Panc1 (cell line): Measurements from ENCODE around the gene LAMB4. TPM values are rescaled to one million over a fixed set of nuclear protein-coding genes. Genes with fewer than 3 reads are reported as not detected.

Experiments used
- ATAC-seq: fragments of 200-7000 bp; cut with Tn5 transposase; 2 replicates; pipeline ENCODE4 v1.9.1; 2020; ENCODE audit warnings: mild to moderate bottlenecking, moderate library complexity
- BruUV-seq: library from RNA; stranded (reverse); fragments of 400-500 nt; replicated peaks from 2 replicates; lab custom pipeline; 2021; lab: Mats Ljungman, UMichigan
- CTCF ChIA-PET: fragments of 300-600 bp; sonication (Branson Sonifier 250); formaldehyde crosslinking; loops from one replicate; lab custom pipeline; 2022; ENCODE audit warnings: antibody characterized with exemption; lab: Charles Lee
- POLR2A ChIA-PET: fragments of 300-600 bp; sonication (Branson Sonifier 250); formaldehyde crosslinking; loops from one replicate; lab custom pipeline; 2022; ENCODE audit warnings: antibody characterized with exemption; lab: Charles Lee
- DNase-seq: peaks from one replicate; pipeline ENCODE4 v3.0.0-alpha.2; 2010; ENCODE audit warnings: low read depth, low spot score
- H3K27ac ChIP-seq: 2 replicates; pipeline ENCODE4 v1.5.1; 2011; ENCODE audit warnings: mild to moderate bottlenecking, low read length, inconsistent platforms
- H3K27me3 ChIP-seq: fragments of 200-500 bp; sonication (Bioruptor generic); 2 replicates; pipeline ENCODE4 v1.6.0; 2014; ENCODE audit warnings: low read length, inconsistent platforms; ENCODE audit not compliant: control insufficient read depth, insufficient read depth
- H3K36me3 ChIP-seq: fragments of 200-500 bp; sonication (Bioruptor generic); 2 replicates; pipeline ENCODE4 v1.5.1; 2014; ENCODE audit warnings: inconsistent platforms, mild to moderate bottlenecking, low read length, moderate library complexity; ENCODE audit not compliant: control insufficient read depth, insufficient read depth
- H3K4me1 ChIP-seq: 2 replicates; pipeline ENCODE4 v1.5.1; 2011; ENCODE audit warnings: inconsistent platforms, mild to moderate bottlenecking, low read length, moderate library complexity; ENCODE audit not compliant: control insufficient read depth, insufficient read depth
- H3K4me3 ChIP-seq, 2 experiments: 2 replicates each; pipeline ENCODE4 v1.5.1; 2011 to 2012; ENCODE audit warnings: low read depth in 2 of 2, low read length in 2 of 2, mild to moderate bottlenecking in 2 of 2, inconsistent platforms in 1 of 2, moderate library complexity in 1 of 2
- H3K9me3 ChIP-seq: fragments of 200-500 bp; sonication (Bioruptor generic); 2 replicates; pipeline ENCODE4 v1.5.1; 2014; ENCODE audit warnings: low read depth, mild to moderate bottlenecking, inconsistent platforms, low read length, moderate library complexity; ENCODE audit not compliant: control insufficient read depth, insufficient read depth
- POLR2AphosphoS5 ChIP-seq: IDR thresholded peaks from 2 replicates; pipeline ENCODE4 v1.6.1; 2012; ENCODE audit warnings: mild to moderate bottlenecking, low read depth, low read length, moderate library complexity
- REST ChIP-seq, 2 experiments: IDR thresholded peaks; 2 replicates each; pipeline ENCODE4 v1.6.1; 2011 to 2012; ENCODE audit warnings: low read depth in 2 of 2, control low read depth in 1 of 2, low read length in 1 of 2, mild to moderate bottlenecking in 1 of 2, moderate library complexity in 1 of 2; ENCODE audit not compliant: insufficient read depth in 1 of 2
- SIN3A ChIP-seq: IDR thresholded peaks from 2 replicates; pipeline ENCODE4 v1.6.1; 2012; ENCODE audit warnings: low read depth, mild to moderate bottlenecking, low read length, moderate library complexity, borderline replicate concordance; ENCODE audit not compliant: insufficient read depth
- TCF7L2 ChIP-seq: IDR thresholded peaks from 2 replicates; pipeline ENCODE4 v1.6.1; 2011; ENCODE audit warnings: mild to moderate bottlenecking, low read depth, low read length, inconsistent platforms
- in situ Hi-C: cut with HindIII; loops from 2 replicates; pipeline ENCODE4 v1.10.0; 2016; ENCODE audit warnings: low sequenced_read_pairs, low pct_unique_long_range_greater_than_20kb
- intact Hi-C: fragments of 100-400 bp; cut with micrococcal nuclease; formaldehyde crosslinking; loops from one replicate; pipeline ENCODE4 v1.10.0; 2022; ENCODE audit not compliant: unreplicated experiment
- total RNA-seq: library from RNA; stranded (reverse); gene quantifications from one replicate; pipeline ENCODE4 v1.2.1, GENCODE V29; 2021; ENCODE audit not compliant: unreplicated experiment
- TF ChIP-seq, protein P1 (sequence below): fragments of 450-650 bp; IDR thresholded peaks from 2 replicates; pipeline ENCODE4 v1.5.1; 2017; ENCODE audit warnings: mild to moderate bottlenecking

LAMB4 gene
- total RNA-seq, 1 experiment from 2014 or later = not detected

- intact Hi-C loops = no loop called here
- no TSS peak for BruUV-seq
- no peaks in the 10 kb centered on the region for H3K9me3 ChIP-seq
- ChIA-PET CTCF (interaction anchor here (0.7 kb wide), 1 partner anchor 157 kb away, joined by 5 read pairs; no protein-coding TSS in a partner anchor), POLR2A (no interaction called here)
- DNase-seq = no peak
- H3K4me3 ChIP-seq = no peak overlapping the region
- H3K4me1 ChIP-seq = 0 out of 2 replicates have a peak, but pooled peaks cover 3% of the 10 kb centered on the region
- H3K27ac ChIP-seq = no peak overlapping the region
- in situ Hi-C loops = no loop called here
- no peak for ATAC-seq
- H3K27me3 ChIP-seq = no peaks in the 10 kb centered on the region
- TF ChIP-seq TCF7L2 = no peak
- TF ChIP-seq, protein P1, sequence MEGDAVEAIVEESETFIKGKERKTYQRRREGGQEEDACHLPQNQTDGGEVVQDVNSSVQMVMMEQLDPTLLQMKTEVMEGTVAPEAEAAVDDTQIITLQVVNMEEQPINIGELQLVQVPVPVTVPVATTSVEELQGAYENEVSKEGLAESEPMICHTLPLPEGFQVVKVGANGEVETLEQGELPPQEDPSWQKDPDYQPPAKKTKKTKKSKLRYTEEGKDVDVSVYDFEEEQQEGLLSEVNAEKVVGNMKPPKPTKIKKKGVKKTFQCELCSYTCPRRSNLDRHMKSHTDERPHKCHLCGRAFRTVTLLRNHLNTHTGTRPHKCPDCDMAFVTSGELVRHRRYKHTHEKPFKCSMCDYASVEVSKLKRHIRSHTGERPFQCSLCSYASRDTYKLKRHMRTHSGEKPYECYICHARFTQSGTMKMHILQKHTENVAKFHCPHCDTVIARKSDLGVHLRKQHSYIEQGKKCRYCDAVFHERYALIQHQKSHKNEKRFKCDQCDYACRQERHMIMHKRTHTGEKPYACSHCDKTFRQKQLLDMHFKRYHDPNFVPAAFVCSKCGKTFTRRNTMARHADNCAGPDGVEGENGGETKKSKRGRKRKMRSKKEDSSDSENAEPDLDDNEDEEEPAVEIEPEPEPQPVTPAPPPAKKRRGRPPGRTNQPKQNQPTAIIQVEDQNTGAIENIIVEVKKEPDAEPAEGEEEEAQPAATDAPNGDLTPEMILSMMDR = no peak
- TF ChIP-seq POLR2AphosphoS5 = no peak
- TF ChIP-seq SIN3A = no peak
- no peak for TF ChIP-seq REST (IDR thresholded peaks at IDR 0.05; ENCODE audit: insufficient read depth in 1 of 2, low read depth in 2 of 2, low read length in 1 of 2)
- no peaks in the 10 kb centered on the region for H3K36me3 ChIP-seq
Observed at GRCh38 chr7:108087778-108088177, 42.4 kb downstream of the LAMB4 start.

DNA sequence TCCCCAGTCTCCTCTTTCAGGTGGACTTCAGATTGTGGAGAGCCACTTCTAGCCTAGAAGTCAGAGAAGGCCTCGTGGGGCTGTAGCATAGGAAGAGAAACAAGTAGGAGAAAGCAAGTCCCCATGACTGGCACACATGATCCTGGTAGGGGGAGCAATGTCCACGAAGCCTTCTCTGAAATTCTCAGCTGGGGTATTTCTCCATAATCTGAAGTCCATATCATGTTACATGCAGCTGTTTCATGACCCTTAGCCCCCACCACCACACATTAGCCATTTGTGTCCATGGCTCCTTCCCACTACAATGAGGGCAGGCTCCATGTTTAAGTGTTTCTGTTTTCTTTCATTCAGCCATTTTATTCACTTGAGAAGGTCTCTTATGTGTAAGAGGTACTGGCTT is 43.2 kb downstream of the LAMB4 start:
- no TSS peak for BruUV-seq
- Histone ChIP-seq H3K27me3 (no peaks in the 10 kb centered on the region), H3K4me3 (no peak overlapping the region), H3K9me3 (no peaks in the 10 kb centered on the region), H3K27ac (no peak overlapping the region), H3K4me1 (0 out of 2 replicates have a peak, but pooled peaks cover 3% of the 10 kb centered on the region), H3K36me3 (no peaks in the 10 kb centered on the region)
- DNase-seq (no peak), ATAC-seq (no peak)
- in situ Hi-C loops (no loop called here), intact Hi-C loops (no loop called here)
- TF ChIP-seq SIN3A = no peak
- TF ChIP-seq REST (IDR thresholded peaks at IDR 0.05; ENCODE audit: insufficient read depth in 1 of 2, low read depth in 2 of 2, low read length in 1 of 2) = no peak
- no peak for TF ChIP-seq POLR2AphosphoS5
- TF ChIP-seq, protein P1 = no peak
- no peak for TF ChIP-seq TCF7L2
- POLR2A ChIA-PET = interaction anchor here (0.5 kb wide), 1 partner anchor 53 kb away, joined by 3 read pairs; no protein-coding TSS in a partner anchor
- CTCF ChIA-PET = no interaction called here
